Glutamatergic neuron (in vitro differentiated cells): ENCODE results near the gene DOCK10. TPM values are rescaled to one million over a fixed set of nuclear protein-coding genes. Genes with fewer than 3 reads are reported as not detected.
"Not testable (repeated sequence)": the region's sequence is repeated elsewhere in the genome, so short reads cannot be mapped to it uniquely, and the experiment has no call there.

Experiments used
- DNase-seq: peaks from one replicate; pipeline ENCODE4 v3.0.0; 2022
- H3K27ac Mint-ChIP-seq: one replicate; pipeline ENCODE4 v1.8.0; 2020; ENCODE audit warnings: mild to moderate bottlenecking, mixed read lengths, inconsistent platforms; ENCODE audit not compliant: unreplicated experiment
- H3K27me3 Mint-ChIP-seq: one replicate; pipeline ENCODE4 v1.8.0; 2020; ENCODE audit warnings: mild to moderate bottlenecking, moderate library complexity, mixed read lengths, inconsistent platforms; ENCODE audit not compliant: unreplicated experiment
- H3K36me3 Mint-ChIP-seq: one replicate; pipeline ENCODE4 v1.8.0; 2020; ENCODE audit warnings: mild to moderate bottlenecking, mixed read lengths, inconsistent platforms; ENCODE audit not compliant: unreplicated experiment
- H3K4me1 Mint-ChIP-seq: one replicate; pipeline ENCODE4 v1.8.0; 2020; ENCODE audit warnings: mild to moderate bottlenecking, low read depth, mixed read lengths, inconsistent platforms; ENCODE audit not compliant: unreplicated experiment
- H3K4me3 Mint-ChIP-seq: one replicate; pipeline ENCODE4 v1.8.0; 2020; ENCODE audit warnings: mild to moderate bottlenecking, mixed read lengths, inconsistent platforms; ENCODE audit not compliant: unreplicated experiment
- H3K9me3 Mint-ChIP-seq: one replicate; pipeline ENCODE4 v1.8.0; 2020; ENCODE audit warnings: mild to moderate bottlenecking, moderate library complexity, mixed read lengths, inconsistent platforms; ENCODE audit not compliant: unreplicated experiment
- total RNA-seq: library from RNA; stranded (reverse); fragmentation: NEBNext Ultra II Directional; extraction: Animal tissue kit (Norgen Biotek cat#: 25700); gene quantifications from one replicate; pipeline ENCODE4 v1.2.1, GENCODE V29; 2021; ENCODE audit not compliant: unreplicated experiment
- TF ChIP-seq, protein P1 (sequence below): fragments of 200-600 bp; sonication (generic); IDR thresholded peaks from one replicate; pipeline ENCODE4 v1.5.0; 2021; ENCODE audit not compliant: partially characterized antibody, unreplicated experiment

The DOCK10 gene
- total RNA-seq, 1 donor from 2014 or later, result 1.1 TPM

DNA sequence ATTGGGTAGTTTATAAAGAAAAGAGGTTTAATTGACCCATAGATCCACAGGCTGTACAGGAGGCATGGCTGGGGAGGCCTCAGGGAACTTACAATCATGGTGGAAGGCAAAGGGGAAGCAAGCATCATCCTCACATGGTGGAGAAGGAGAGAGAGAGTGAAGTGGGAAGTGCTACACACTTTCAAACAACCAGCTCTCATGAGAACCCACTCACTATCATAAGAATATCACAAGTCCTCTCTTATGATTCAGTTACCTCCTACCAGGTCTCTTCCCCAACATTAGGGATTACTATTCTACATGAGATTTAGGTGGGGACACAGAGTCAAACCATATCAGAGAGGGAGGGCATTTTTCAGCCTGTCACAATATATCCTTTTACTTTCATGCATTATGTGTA, 22.7 kb upstream of the DOCK10 start:
- Mint-ChIP-seq H3K27ac (no peak overlapping the region), H3K4me3 (no peak overlapping the region), H3K4me1 (no peaks in the 10 kb centered on the region), H3K9me3 (peaks cover 3% of the 10 kb centered on the region), H3K36me3 (peaks cover 13% of the 10 kb centered on the region), H3K27me3 (no peaks in the 10 kb centered on the region)
- TF ChIP-seq, protein P1, sequence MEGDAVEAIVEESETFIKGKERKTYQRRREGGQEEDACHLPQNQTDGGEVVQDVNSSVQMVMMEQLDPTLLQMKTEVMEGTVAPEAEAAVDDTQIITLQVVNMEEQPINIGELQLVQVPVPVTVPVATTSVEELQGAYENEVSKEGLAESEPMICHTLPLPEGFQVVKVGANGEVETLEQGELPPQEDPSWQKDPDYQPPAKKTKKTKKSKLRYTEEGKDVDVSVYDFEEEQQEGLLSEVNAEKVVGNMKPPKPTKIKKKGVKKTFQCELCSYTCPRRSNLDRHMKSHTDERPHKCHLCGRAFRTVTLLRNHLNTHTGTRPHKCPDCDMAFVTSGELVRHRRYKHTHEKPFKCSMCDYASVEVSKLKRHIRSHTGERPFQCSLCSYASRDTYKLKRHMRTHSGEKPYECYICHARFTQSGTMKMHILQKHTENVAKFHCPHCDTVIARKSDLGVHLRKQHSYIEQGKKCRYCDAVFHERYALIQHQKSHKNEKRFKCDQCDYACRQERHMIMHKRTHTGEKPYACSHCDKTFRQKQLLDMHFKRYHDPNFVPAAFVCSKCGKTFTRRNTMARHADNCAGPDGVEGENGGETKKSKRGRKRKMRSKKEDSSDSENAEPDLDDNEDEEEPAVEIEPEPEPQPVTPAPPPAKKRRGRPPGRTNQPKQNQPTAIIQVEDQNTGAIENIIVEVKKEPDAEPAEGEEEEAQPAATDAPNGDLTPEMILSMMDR, result no peak
- DNase-seq, result no peak

DNA sequence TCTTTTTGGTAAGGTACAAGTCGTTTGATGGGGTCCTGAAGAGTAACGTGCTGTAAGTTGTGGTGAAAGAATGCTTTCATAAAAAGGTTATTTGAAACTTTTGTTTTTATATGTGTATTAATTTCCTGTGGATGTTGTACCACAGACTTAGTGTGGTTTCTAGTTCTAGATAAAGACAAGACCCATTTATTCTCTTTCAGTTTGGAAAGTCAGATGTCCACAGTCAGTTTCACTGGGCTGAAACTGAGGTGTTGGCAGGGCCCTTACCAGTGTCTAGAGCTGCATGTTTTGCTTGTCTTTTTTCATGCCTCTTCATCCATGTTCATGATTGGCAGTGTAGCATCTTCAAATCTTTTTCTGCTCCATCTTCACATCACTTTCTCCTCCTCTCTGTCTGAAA, 22.1 kb upstream of the DOCK10 start:
- Mint-ChIP-seq H3K27ac (no peak overlapping the region), H3K4me1 (no peaks in the 10 kb centered on the region), H3K27me3 (no peaks in the 10 kb centered on the region), H3K4me3 (no peak overlapping the region), H3K36me3 (peaks cover 13% of the 10 kb centered on the region), H3K9me3 (peaks cover 3% of the 10 kb centered on the region)
- TF ChIP-seq, protein P1, result no peak
- DNase-seq, result no peak

- H3K4me1 Mint-ChIP-seq, result peaks cover 4% of the 10 kb centered on the region
- H3K36me3 Mint-ChIP-seq, result no peaks in the 10 kb centered on the region
Measured at GRCh38 chr2:225056330-225057073, 14.2 kb upstream of the DOCK10 start.

GRCh38 chr2:225055714-225056113, 13.4 kb upstream of the DOCK10 start:
- Mint-ChIP-seq H3K36me3 (no peaks in the 10 kb centered on the region), H3K9me3 (no peaks in the 10 kb centered on the region), H3K4me3 (no peak overlapping the region), H3K27me3 (no peaks in the 10 kb centered on the region), H3K27ac (no peak overlapping the region), H3K4me1 (peaks cover 4% of the 10 kb centered on the region)
- no peak for DNase-seq
- TF ChIP-seq, protein P1, result no peak

More at GRCh38 chr2:225056330-225057073, 14.2 kb upstream of the DOCK10 start:
- TF ChIP-seq, protein P1, result no peak
- no peak overlapping the region for H3K4me3 Mint-ChIP-seq
- DNase-seq, result no peak
- H3K27me3 Mint-ChIP-seq, result no peaks in the 10 kb centered on the region
- H3K9me3 Mint-ChIP-seq, result no peaks in the 10 kb centered on the region
- H3K27ac Mint-ChIP-seq, result no peak overlapping the region

DNA sequence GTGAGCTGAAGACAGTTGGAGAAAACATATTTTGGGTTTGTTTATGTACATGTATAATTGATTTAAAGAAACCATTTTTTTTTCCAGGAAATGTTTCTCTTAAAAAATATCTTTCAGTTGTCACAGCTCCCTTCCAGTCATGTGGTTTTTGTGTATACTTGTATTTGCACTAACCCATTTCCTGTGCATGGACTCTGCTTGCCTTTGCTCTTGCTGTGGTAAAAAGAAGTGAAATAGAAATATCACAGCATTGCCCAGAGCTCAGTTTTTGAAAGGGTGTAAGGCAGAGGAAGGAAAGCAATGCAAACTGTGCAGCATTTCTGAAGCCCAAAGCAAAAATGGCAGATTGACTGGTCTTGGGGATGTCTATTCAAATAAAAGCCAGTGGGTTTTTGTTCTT, 10.4 kb upstream of the DOCK10 start:
- Mint-ChIP-seq H3K36me3 (no peaks in the 10 kb centered on the region), H3K27me3 (peaks cover under 1% of the 10 kb centered on the region), H3K9me3 (no peaks in the 10 kb centered on the region), H3K4me1 (peaks cover 4% of the 10 kb centered on the region), H3K4me3 (no peak overlapping the region), H3K27ac (no peak overlapping the region)
- TF ChIP-seq, protein P1, result no peak
- DNase-seq, result no peak

DNA sequence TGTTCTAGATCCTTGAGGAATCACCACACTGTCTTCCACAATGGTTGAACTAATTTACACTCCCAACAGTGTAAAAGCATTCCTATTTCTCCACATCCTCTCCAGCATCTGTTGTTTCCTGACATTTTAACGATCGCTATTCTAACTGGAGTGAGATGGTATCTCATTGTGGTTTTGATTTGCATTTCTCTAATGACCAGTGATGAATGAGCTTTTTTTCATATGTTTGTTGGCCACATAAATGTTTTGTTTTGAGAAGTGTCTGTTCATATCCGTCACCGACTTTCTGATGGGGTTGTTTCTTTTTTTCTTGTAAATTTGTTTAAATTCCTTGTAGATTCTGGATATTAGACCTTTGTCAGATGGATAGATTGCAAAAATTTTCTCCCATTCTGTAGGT, 5.2 kb upstream of the DOCK10 start:
- not testable (repeated sequence) for H3K27ac Mint-ChIP-seq, DNase-seq, H3K4me3 Mint-ChIP-seq, H3K27me3 Mint-ChIP-seq, H3K4me1 Mint-ChIP-seq, H3K9me3 Mint-ChIP-seq, H3K36me3 Mint-ChIP-seq
